HEK293T (cell line): Measurements from ENCODE around the gene PRRT2.
"Not testable (repeated sequence)": the region's sequence is repeated elsewhere in the genome, so short reads cannot be mapped to it uniquely, and the experiment has no call there.

ENCODE experiments used
- CTCF ChIA-PET: fragments of 350-600 bp; formaldehyde crosslinking; extraction: SDS; loops from one replicate; lab custom pipeline; 2021; ENCODE audit warnings: antibody characterized with exemption, inconsistent platforms; lab: Yijun Ruan, JAX
- POLR2A ChIA-PET: fragments of 350-600 bp; formaldehyde crosslinking; extraction: SDS; loops from one replicate; lab custom pipeline; 2020; ENCODE audit warnings: antibody characterized with exemption, inconsistent platforms; lab: Yijun Ruan, JAX
- DNase-seq: peaks from one replicate; pipeline ENCODE4 v3.0.0; 2012; ENCODE audit warnings: mixed read lengths; ENCODE audit errors: extremely low spot score
- ARNT ChIP-seq: fragments of 450-650 bp; IDR thresholded peaks from 2 replicates; pipeline ENCODE4 v1.6.1; 2017; ENCODE audit warnings: mild to moderate bottlenecking
- BHLHE40 ChIP-seq: fragments of 450-650 bp; IDR thresholded peaks from 2 replicates; pipeline ENCODE4 v1.6.1; 2016; ENCODE audit warnings: mild to moderate bottlenecking, moderate library complexity, borderline replicate concordance
- CTBP1 ChIP-seq: fragments of 450-650 bp; IDR thresholded peaks from 2 replicates; pipeline ENCODE4 v1.6.1; 2016; ENCODE audit warnings: borderline replicate concordance
- ELF4 ChIP-seq: fragments of 450-650 bp; IDR thresholded peaks from 2 replicates; pipeline ENCODE4 v1.6.1; 2017; ENCODE audit warnings: antibody characterized with exemption
- FOXA1 ChIP-seq: fragments of 450-650 bp; IDR thresholded peaks from 2 replicates; pipeline ENCODE4 v1.6.1; 2016; ENCODE audit warnings: mild to moderate bottlenecking
- FOXK2 ChIP-seq: fragments of 450-650 bp; IDR thresholded peaks from 2 replicates; pipeline ENCODE4 v1.6.1; 2016; ENCODE audit warnings: mild to moderate bottlenecking
- FOXM1 ChIP-seq: fragments of 450-650 bp; IDR thresholded peaks from 2 replicates; pipeline ENCODE4 v1.6.1; 2017; ENCODE audit warnings: mild to moderate bottlenecking, borderline replicate concordance
- HDGF ChIP-seq: fragments of 450-650 bp; IDR thresholded peaks from 2 replicates; pipeline ENCODE4 v1.6.1; 2017; ENCODE audit warnings: antibody characterized with exemption, borderline replicate concordance
- L3MBTL2 ChIP-seq: fragments of 450-650 bp; conservative IDR thresholded peaks from 2 replicates; pipeline ENCODE4 v1.6.1; 2016; ENCODE audit warnings: mild to moderate bottlenecking
- LEF1 ChIP-seq: fragments of 450-650 bp; IDR thresholded peaks from 2 replicates; pipeline ENCODE4 v1.6.1; 2017; ENCODE audit warnings: mild to moderate bottlenecking, borderline replicate concordance
- NFRKB ChIP-seq: fragments of 450-650 bp; IDR thresholded peaks from 2 replicates; pipeline ENCODE4 v1.6.1; 2016; ENCODE audit warnings: mild to moderate bottlenecking, moderate library complexity
- SP1 ChIP-seq: fragments of 450-650 bp; IDR thresholded peaks from 2 replicates; pipeline ENCODE4 v1.6.1; 2017
- SUZ12 ChIP-seq: fragments of 450-650 bp; IDR thresholded peaks from 2 replicates; pipeline ENCODE4 v1.6.1; 2016; ENCODE audit warnings: mild to moderate bottlenecking
- TARDBP ChIP-seq: fragments of 450-650 bp; IDR thresholded peaks from 2 replicates; pipeline ENCODE4 v1.6.1; 2016
- ZNF384 ChIP-seq: fragments of 450-650 bp; IDR thresholded peaks from 2 replicates; pipeline ENCODE4 v1.6.1; 2016
- TF ChIP-seq, protein P1 (sequence below): fragments of 450-650 bp; IDR thresholded peaks from 2 replicates; pipeline ENCODE4 v1.6.1; 2016

PRRT2 gene

DNA sequence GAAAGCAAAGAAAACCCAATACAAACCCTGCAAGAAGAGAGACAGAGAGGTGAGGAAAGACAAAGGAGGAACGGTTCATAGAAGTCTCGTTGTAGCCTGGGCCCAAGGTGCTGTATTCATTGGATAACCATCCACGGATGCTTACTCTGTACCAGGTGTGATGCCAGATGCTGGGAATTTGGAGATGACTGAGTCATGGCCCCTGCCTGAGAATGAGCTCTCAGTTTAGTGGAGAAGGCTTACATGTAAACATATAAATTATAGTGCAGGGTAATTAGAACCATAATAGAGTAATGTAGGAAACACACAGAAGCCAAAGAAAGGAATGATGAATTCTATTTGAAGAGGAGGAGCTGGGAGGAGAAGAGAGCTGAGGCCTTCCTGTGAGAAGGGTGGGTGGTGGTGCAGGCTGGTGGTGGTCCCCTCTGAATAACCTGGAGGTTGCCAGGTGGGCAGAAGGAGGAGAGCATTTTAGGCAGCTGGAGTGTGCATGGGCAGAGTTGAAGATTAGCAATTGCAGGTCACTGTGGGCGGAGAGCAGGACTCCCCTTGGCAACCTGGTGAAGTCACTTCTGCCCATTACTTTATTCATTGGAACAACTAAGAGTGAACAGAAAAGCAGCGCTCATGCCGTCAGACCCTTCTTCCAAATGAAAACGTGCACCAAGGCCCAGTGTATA, 41.6 kb upstream of the PRRT2 start:
- DNase-seq: no peak
- POLR2A ChIA-PET: interaction anchor here (1.0 to 1.1 kb wide), 2 partner anchors 36 to 45 kb away, joined by 3 read pairs; partner anchors contain the start of genes MAZ and PAGR1
- CTCF ChIA-PET: interaction anchor here (0.6 to 0.8 kb wide), 2 partner anchors 40 to 70 kb away, joined by 3 to 4 read pairs; no protein-coding TSS in a partner anchor
- no peak for TF ChIP-seq BHLHE40
- no peak for TF ChIP-seq TARDBP
- no peak for TF ChIP-seq ARNT
- no peak for TF ChIP-seq FOXK2
- TF ChIP-seq LEF1: no peak
- no peak for TF ChIP-seq FOXM1
- TF ChIP-seq ZNF384: no peak
- TF ChIP-seq, protein P1, sequence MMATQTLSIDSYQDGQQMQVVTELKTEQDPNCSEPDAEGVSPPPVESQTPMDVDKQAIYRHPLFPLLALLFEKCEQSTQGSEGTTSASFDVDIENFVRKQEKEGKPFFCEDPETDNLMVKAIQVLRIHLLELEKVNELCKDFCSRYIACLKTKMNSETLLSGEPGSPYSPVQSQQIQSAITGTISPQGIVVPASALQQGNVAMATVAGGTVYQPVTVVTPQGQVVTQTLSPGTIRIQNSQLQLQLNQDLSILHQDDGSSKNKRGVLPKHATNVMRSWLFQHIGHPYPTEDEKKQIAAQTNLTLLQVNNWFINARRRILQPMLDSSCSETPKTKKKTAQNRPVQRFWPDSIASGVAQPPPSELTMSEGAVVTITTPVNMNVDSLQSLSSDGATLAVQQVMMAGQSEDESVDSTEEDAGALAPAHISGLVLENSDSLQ: no peak
- no peak for TF ChIP-seq SP1
- TF ChIP-seq L3MBTL2: no peak
- TF ChIP-seq CTBP1: no peak
- no peak for TF ChIP-seq ELF4
- no peak for TF ChIP-seq SUZ12
- TF ChIP-seq HDGF: no peak
- TF ChIP-seq NFRKB: no peak
- no peak for TF ChIP-seq FOXA1

DNA sequence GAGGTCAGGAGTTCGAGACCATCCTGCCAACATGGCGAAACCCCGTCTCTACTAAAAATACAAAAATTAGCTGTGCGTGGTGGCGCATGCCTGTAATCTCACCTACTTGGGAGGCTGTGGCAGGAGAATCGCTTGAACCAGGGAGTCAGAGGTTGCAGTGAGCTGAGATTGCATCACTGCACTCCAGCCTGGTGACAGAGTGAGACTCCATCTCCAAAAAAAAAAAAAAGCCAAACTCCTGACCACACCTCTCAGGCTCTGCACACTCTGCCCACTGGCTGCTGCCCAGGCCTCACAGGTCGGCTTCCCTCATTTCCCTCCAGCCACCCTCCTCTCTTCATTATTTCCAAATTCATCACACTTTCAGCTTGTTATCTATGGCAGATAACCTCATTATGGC, 39.7 kb upstream of the PRRT2 start:
- 0 out of 2 replicates have a peak, but pooled peaks have one; percentile 26 for TF ChIP-seq ZNF384
- POLR2A ChIA-PET: interaction anchor here (1.1 kb wide), 1 partner anchor 18 kb away, joined by 3 read pairs; the partner anchor contains the start of gene KIF22
- DNase-seq, CTCF ChIA-PET: not testable (repeated sequence)

DNA sequence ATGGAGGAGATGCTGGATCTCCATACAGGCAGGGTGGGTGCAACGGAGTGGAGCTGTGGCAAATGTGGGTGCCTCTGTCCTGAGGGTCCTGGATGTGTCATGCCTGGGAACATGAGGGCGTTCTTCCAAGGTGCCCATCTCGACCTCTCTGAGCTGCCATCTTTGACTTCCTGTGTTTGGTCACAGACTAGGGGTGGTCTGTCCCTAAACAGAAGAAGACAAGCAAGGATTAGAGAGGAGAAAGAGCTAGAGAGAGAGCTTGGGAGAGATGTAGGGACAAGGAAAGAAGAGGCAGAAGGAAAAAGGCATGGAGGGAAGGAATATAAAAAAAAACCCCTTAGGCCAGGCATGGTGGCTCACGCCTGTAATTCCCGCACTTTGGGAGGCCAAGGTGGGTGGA, 37.3 kb upstream of the PRRT2 start:
- TF ChIP-seq NFRKB (no peak), SP1 (no peak), FOXM1 (no peak), ELF4 (no peak), FOXA1 (no peak), BHLHE40 (no peak), ZNF384 (no peak), SUZ12 (no peak), TARDBP (no peak)
- TF ChIP-seq, protein P1: no peak
- ChIA-PET POLR2A (interaction anchor here (1.4 kb wide), 1 partner anchor 15 kb away, joined by 4 read pairs; no protein-coding TSS in a partner anchor), CTCF (no interaction called here)
- DNase-seq: no peak

DNA sequence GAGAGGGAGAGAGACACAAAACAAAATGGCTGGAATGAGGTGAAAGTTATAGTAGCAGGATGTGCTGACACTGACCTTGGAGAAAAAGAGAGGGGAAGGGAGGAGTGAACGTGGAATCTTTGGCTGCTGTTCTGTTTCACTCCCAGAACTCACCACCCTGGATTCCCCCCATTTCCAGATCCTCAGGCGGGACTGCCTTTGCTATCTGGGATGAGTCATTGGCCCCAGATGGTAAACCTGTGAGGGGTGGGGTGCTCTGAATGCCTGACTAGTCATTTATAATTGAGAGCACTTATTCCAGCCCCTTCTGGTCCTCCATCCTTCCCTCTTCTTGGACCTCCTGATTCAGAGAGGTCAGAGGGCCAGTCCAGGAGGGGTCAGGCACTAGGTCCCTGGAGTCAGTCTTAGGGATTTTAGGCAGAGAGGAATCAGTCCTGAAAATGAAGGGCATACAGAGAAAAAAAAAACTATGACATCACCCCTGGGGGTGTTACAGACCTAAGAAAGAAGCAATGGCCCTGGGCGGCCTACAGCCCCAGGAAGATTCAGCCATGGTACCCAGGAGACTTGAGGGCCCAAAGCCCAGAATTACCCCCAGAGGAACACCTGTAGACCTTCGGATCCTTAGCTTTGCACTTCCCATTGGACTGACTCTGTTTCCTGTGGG, 36.1 kb upstream of the PRRT2 start:
- ChIA-PET CTCF (no interaction called here), POLR2A (no interaction called here)
- DNase-seq: no peak
- TF ChIP-seq BHLHE40 (no peak), SUZ12 (no peak), HDGF (no peak), LEF1 (no peak), SP1 (no peak), CTBP1 (no peak), ELF4 (no peak), FOXM1 (no peak), ZNF384 (no peak), FOXA1 (no peak), L3MBTL2 (no peak), FOXK2 (no peak), TARDBP (no peak), NFRKB (no peak), ARNT (no peak)
- TF ChIP-seq, protein P1: no peak

GRCh38 chr16:29777576-29778350, 34.2 kb upstream of the PRRT2 start, which contains the start of gene ZG16:
ZG16 (plus strand) TSS chr16:29778256; CDS start chr16:29779267, 1,011 bp downstream.
- POLR2A ChIA-PET: interaction anchor here (1.4 kb wide), 1 partner anchor 12 kb away, joined by 6 read pairs; the partner anchor contains the start of gene KIF22
- CTCF ChIA-PET: no interaction called here
- TF ChIP-seq FOXA1: no peak
- no peak for TF ChIP-seq L3MBTL2
- TF ChIP-seq SUZ12: no peak
- no peak for TF ChIP-seq SP1
- TF ChIP-seq ARNT: no peak
- TF ChIP-seq, protein P1: no peak
- TF ChIP-seq LEF1: no peak
- no peak for TF ChIP-seq CTBP1
- TF ChIP-seq HDGF: no peak
- no peak for TF ChIP-seq BHLHE40
- no peak for TF ChIP-seq NFRKB
- TF ChIP-seq TARDBP: no peak
- TF ChIP-seq ELF4: no peak
- TF ChIP-seq FOXM1: no peak
- DNase-seq: no peak
